Erythroblast (primary cell): Measurements from ENCODE around the gene FOXE1.

Experiments
- GATA1 ChIP-seq: IDR thresholded peaks from 2 replicates; pipeline ENCODE4 v1.6.1; 2011; ENCODE audit warnings: low read depth, mild to moderate bottlenecking, control low read depth, low read length, moderate library complexity
- POLR2A ChIP-seq: IDR thresholded peaks from 2 replicates; pipeline ENCODE4 v1.6.1; 2011; ENCODE audit warnings: mild to moderate bottlenecking, low read length

GRCh38 chr9:97852399-97853055, 499 bp upstream of the FOXE1 start:
- TF ChIP-seq POLR2A (no peak), GATA1 (no peak)
